GM10266 (cell line): ENCODE measurements around the gene OLFML2A.

ENCODE experiments used
- DNase-seq: peaks from one replicate; pipeline ENCODE4 v3.0.0; 2012; ENCODE audit errors: extremely low spot score
- CTCF ChIP-seq: IDR thresholded peaks from 2 replicates; pipeline ENCODE4 v1.5.1; 2012; ENCODE audit warnings: mild to moderate bottlenecking, low read depth; ENCODE audit not compliant: control insufficient read depth, insufficient read depth; ENCODE audit errors: missing control alignments

Gene OLFML2A

GRCh38 chr9:124800306-124801259 lies 23.6 kb downstream of the OLFML2A start:
- no peak for TF ChIP-seq CTCF
- peak; percentile 61 for DNase-seq

GRCh38 chr9:124801356-124801755 lies 24.4 kb downstream of the OLFML2A start:
- DNase-seq = no peak
- TF ChIP-seq CTCF = no peak

GRCh38 chr9:124802426-124802825 lies 25.5 kb downstream of the OLFML2A start:
- TF ChIP-seq CTCF = no peak
- no peak for DNase-seq

GRCh38 chr9:124803911-124804310 lies 27.0 kb downstream of the OLFML2A start:
- no peak for DNase-seq
- TF ChIP-seq CTCF = no peak

- no peak for DNase-seq
- TF ChIP-seq CTCF = no peak
Measured at GRCh38 chr9:124805186-124805585, 28.3 kb downstream of the OLFML2A start.

GRCh38 chr9:124808246-124808956 lies 31.5 kb downstream of the OLFML2A start:
- no peak for DNase-seq

More at GRCh38 chr9:124808246-124808956, 31.5 kb downstream of the OLFML2A start:
- TF ChIP-seq CTCF = no peak
